DOHH2 (cell line): ENCODE data around the gene B3GALNT2.

ENCODE experiments used
- H3F3A ChIP-seq: fragments of 200-600 bp; sonication (generic), shearing (Covaris generic); 2 replicates; pipeline ENCODE4 v1.6.0; 2016; ENCODE audit warnings: antibody characterized with exemption, mild to moderate bottlenecking; ENCODE audit not compliant: control insufficient read depth, insufficient read depth
- H3K27ac ChIP-seq: fragments of 200-600 bp; sonication (generic); 2 replicates; pipeline ENCODE4 v1.5.1; 2014; ENCODE audit warnings: low read depth, mild to moderate bottlenecking, low read length, moderate library complexity
- H3K27me3 ChIP-seq: fragments of 200-600 bp; sonication (generic); 2 replicates; pipeline ENCODE4 v1.6.1; 2014; ENCODE audit warnings: mild to moderate bottlenecking, low read length, mixed read lengths; ENCODE audit not compliant: control insufficient read depth
- H3K36me3 ChIP-seq: fragments of 200-600 bp; sonication (generic); 2 replicates; pipeline ENCODE4 v1.6.1; 2014; ENCODE audit warnings: mild to moderate bottlenecking, low read length, moderate library complexity, mixed read lengths; ENCODE audit not compliant: control insufficient read depth
- H3K4me1 ChIP-seq: fragments of 200-600 bp; sonication (generic); 2 replicates; pipeline ENCODE4 v1.6.1; 2014; ENCODE audit warnings: mild to moderate bottlenecking, low read length, mixed read lengths; ENCODE audit not compliant: control insufficient read depth
- H3K4me2 ChIP-seq: fragments of 200-600 bp; sonication (generic); 2 replicates; pipeline ENCODE4 v1.6.0; 2014; ENCODE audit warnings: mild to moderate bottlenecking, low read length, moderate library complexity
- H3K4me3 ChIP-seq: fragments of 200-600 bp; sonication (generic); 2 replicates; pipeline ENCODE4 v1.5.1; 2014; ENCODE audit warnings: mild to moderate bottlenecking, low read length, mixed read lengths
- H3K79me2 ChIP-seq: fragments of 200-600 bp; sonication (generic); 2 replicates; pipeline ENCODE4 v1.6.1; 2014; ENCODE audit warnings: mild to moderate bottlenecking, low read length, mixed read lengths; ENCODE audit not compliant: control insufficient read depth
- H3K9me2 ChIP-seq: fragments of 200-600 bp; sonication (generic); replicated peaks from 2 replicates; pipeline ENCODE4 v1.6.1; 2014; ENCODE audit warnings: mild to moderate bottlenecking, low read length, mixed read lengths; ENCODE audit not compliant: control insufficient read depth
- H3K9me3 ChIP-seq: fragments of 200-600 bp; sonication (generic); 2 replicates; pipeline ENCODE4 v1.6.1; 2014; ENCODE audit warnings: antibody characterized with exemption, low read length, mixed read lengths; ENCODE audit not compliant: control insufficient read depth, insufficient read depth
- H4K20me1 ChIP-seq: fragments of 200-600 bp; sonication (generic); 2 replicates; pipeline ENCODE4 v1.6.0; 2014; ENCODE audit warnings: low read depth, mild to moderate bottlenecking, antibody characterized with exemption, low read length, moderate library complexity; ENCODE audit not compliant: control insufficient read depth, insufficient read depth
- CTCF ChIP-seq: fragments of 200-600 bp; sonication (generic); IDR thresholded peaks from one replicate; pipeline ENCODE4 v1.5.1; 2014; ENCODE audit warnings: antibody characterized with exemption, mild to moderate bottlenecking, low read depth, low read length; ENCODE audit not compliant: poor library complexity, severe bottlenecking
- EZH2phosphoT487 ChIP-seq: fragments of 200-600 bp; sonication (generic); IDR thresholded peaks from 2 replicates; pipeline ENCODE4 v1.6.1; 2017; ENCODE audit warnings: borderline replicate concordance, mild to moderate bottlenecking, antibody characterized with exemption, low read length, moderate library complexity, mixed read lengths

B3GALNT2 gene

GRCh38 chr1:235495551-235495950 lies 8.7 kb downstream of the B3GALNT2 start:
- peaks cover 32% of the 10 kb centered on the region for H3K36me3 ChIP-seq
- peaks cover 37% of the 10 kb centered on the region for H3K79me2 ChIP-seq

GRCh38 chr1:235495030-235495429 lies 9.2 kb downstream of the B3GALNT2 start:
- no peak for TF ChIP-seq CTCF
- no peak for TF ChIP-seq EZH2phosphoT487
- H3K79me2 ChIP-seq = peaks cover 31% of the 10 kb centered on the region
- H3K27me3 ChIP-seq = no peaks in the 10 kb centered on the region
- no peak overlapping the region for H3K27ac ChIP-seq
- H4K20me1 ChIP-seq = no peaks in the 10 kb centered on the region
- H3K9me2 ChIP-seq = no peaks in the 10 kb centered on the region
- peaks cover 32% of the 10 kb centered on the region for H3K36me3 ChIP-seq
- no peaks in the 10 kb centered on the region for H3F3A ChIP-seq
- no peaks in the 10 kb centered on the region for H3K4me1 ChIP-seq
- H3K4me3 ChIP-seq = no peak overlapping the region
- no peaks in the 10 kb centered on the region for H3K9me3 ChIP-seq
- no peak overlapping the region for H3K4me2 ChIP-seq

More at GRCh38 chr1:235495551-235495950, 8.7 kb downstream of the B3GALNT2 start:
- H3K4me2 ChIP-seq = no peak overlapping the region
- no peaks in the 10 kb centered on the region for H3K9me3 ChIP-seq
- no peaks in the 10 kb centered on the region for H4K20me1 ChIP-seq
- H3F3A ChIP-seq = no peaks in the 10 kb centered on the region
- no peak overlapping the region for H3K27ac ChIP-seq
- H3K4me3 ChIP-seq = no peak overlapping the region
- H3K4me1 ChIP-seq = no peaks in the 10 kb centered on the region
- TF ChIP-seq EZH2phosphoT487 = no peak
- TF ChIP-seq CTCF = no peak
- no peaks in the 10 kb centered on the region for H3K9me2 ChIP-seq
- no peaks in the 10 kb centered on the region for H3K27me3 ChIP-seq

- TF ChIP-seq EZH2phosphoT487 (no peak), CTCF (no peak)
- Histone ChIP-seq H3K27ac (no peak overlapping the region), H3K4me1 (no peaks in the 10 kb centered on the region), H3K9me3 (no peaks in the 10 kb centered on the region), H3F3A (no peaks in the 10 kb centered on the region), H3K4me2 (no peak overlapping the region), H3K36me3 (peaks cover 32% of the 10 kb centered on the region), H4K20me1 (no peaks in the 10 kb centered on the region), H3K4me3 (no peak overlapping the region), H3K9me2 (no peaks in the 10 kb centered on the region), H3K27me3 (no peaks in the 10 kb centered on the region), H3K79me2 (peaks cover 26% of the 10 kb centered on the region)
Observed at GRCh38 chr1:235494531-235494930, 9.7 kb downstream of the B3GALNT2 start.
